Measurements from ENCODE around the gene PAQR3. TPM values are rescaled to one million over a fixed set of nuclear protein-coding genes. Genes with fewer than 3 reads are reported as not detected.

PAQR3 gene
- total RNA-seq, 1 experiment from 2014 or later, result 22.5 TPM

DNA sequence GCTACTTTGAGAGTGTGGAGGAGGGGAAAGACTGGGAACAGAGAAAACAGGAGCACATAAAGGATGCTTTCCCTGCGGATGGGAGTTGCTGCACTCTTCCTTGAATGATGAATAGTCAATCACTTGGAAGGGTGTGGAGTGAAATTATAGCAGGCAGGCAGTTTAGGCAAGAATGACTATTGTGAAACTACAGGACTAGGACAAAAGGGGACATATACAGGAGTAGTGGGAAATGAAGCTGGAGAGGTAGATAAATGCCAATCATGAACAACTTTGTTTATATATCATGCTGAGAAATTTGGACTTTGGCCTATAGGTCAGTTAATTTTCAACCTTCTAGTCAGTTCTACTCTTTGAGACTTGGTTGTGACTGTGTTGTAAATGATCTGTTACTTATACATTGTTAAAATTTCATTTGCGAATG is 76.9 kb downstream of the PAQR3 start:
- no peak for DNase-seq (ENCODE audit: low spot score)

Other genes with a start within 250 kb of the PAQR3 start
- 8.9 and 23.7 TPM in 2 replicates for gene BMP2K, start 163.1 kb downstream of the PAQR3 start, total RNA-seq (2014; rRNA removed; shearing (Covaris generic))

All from H4 (cell line).